Activated CD4-positive, CD25-positive, alpha-beta regulatory T cell treated with anti-CD3 and anti-CD28 coated beads, Interleukin-2, amount 50 U/mL, for 72 hours (primary cell): Measurements from ENCODE around the gene GLTP.
"Not testable (repeated sequence)": the region's sequence is repeated elsewhere in the genome, so short reads cannot be mapped to it uniquely, and the experiment has no call there.

Experiments used
- DNase-seq: peaks from one replicate; pipeline ENCODE4 v3.0.0; 2021

Gene GLTP

DNA sequence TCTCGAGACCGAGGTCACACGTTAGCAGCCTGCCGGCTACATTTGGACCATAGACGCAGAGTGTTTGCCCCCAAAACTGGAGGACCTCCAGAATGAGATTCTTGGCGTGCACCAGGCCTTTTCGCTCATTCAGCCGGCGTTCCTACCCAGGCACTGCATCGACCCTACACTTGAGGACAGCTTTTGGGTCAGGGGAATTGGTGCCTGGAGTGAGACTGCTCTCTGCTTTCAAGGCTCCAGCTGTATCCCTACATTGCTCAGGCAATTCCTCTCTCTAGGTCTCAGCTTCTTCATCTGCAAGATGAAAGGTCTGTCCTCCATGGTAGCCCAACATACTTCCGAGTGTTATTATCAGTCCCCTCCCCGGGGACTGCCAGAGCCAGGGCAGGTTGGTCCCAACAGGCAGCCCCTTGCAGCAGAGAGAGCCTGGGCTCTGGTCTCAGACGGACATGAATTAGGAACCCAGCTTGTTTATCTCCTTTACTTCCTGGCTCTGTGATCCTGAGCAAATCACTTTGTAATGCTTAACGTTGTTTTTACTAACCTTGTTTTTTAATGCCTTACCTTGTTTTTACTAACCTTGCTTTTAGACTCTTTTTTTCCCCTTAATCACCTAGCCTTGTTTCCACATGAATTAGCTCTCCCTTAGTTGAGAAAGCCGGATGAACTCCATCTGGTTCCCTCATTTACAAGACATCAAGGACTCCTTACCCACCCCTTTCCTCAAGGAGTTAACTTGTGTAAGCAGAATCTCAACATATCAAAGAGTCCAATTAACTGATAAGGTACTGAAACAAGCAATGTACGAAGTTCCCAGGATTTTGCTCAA lies 20.6 kb upstream of the GLTP start:
- DNase-seq: no peak

- DNase-seq: peak; percentile 68
These were observed 19.7 kb upstream of the GLTP start, which contains the start of gene TCHP for GRCh38 chr12:109899783-109900751. TCHP (plus strand) TSS chr12:109900274; CDS start chr12:109903027, 2,753 bp downstream.

- DNase-seq: not testable (repeated sequence)
These were observed 19.0 kb upstream of the GLTP start for GRCh38 chr12:109899345-109899744.

DNA sequence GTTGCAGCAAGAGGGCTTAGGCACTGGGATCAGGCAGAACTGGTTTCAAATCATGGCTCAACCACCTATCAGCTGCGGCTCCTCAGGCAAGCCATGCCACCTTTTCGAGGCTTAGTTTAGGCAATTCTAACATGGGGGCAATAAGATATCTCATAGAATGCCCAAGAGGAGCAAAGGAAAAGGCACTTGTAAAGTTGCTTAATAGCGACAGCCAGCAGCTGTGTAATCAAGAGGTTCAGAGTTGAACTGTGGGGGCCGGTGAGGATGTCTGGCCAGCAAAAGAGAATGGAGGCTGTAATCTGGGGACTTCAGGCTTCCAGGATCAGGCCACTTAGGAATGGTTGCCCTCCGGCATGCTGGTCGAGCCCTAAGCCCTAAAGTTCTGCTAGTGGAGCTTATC lies 16.7 kb upstream of the GLTP start:
- DNase-seq: no peak

GRCh38 chr12:109896188-109896587 lies 15.8 kb upstream of the GLTP start:
- DNase-seq: no peak

DNA sequence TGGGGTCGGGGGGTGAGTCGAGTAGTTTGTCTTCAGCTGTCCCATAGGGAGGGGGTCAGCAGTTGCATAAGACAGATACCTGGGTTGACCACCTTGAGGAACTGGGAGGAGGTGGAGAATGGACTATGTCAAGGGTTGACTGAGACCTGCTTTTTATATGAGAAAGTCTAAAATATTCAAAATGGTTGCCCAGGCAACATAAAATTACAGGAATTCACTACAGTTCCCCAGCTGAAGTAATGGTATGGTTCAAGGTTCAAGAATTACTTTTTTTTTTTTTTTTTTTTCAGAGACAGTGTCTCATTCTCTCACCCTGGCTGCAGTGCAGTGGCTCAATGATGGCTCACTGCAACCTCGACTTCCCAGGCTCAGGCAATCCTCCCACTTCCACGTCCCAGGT lies 14.6 kb upstream of the GLTP start:
- DNase-seq: no peak

- DNase-seq: no peak
These were observed 13.1 kb upstream of the GLTP start for GRCh38 chr12:109893261-109893995.

- DNase-seq: no peak
These were observed 12.4 kb upstream of the GLTP start for GRCh38 chr12:109892748-109893147.

DNA sequence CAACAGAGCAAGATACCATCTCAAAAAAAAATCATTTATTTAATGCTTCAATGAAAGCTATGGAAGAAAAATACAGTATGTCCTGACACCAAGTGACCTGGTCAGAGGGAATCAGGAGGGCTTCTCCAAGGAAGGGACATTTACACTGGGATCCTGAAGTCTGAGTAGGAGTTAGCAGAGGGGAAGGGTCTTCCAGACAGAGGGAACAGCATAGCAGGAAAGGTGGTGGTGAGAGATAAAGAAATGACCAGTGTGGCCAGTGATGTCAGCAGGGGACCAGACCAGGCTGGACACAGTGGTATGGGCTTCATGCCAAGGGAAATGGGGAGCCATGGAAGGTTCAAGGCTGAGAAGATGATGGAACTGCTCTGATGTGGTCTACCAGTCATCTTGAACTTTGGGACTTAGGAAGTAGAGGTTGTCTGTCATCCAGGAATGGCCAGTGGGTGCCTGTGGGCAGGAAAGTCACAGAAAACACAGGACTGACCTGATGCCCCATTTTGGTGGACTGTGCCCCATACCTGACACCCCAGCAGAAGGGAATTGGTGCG lies 11.9 kb upstream of the GLTP start:
- DNase-seq: no peak

GRCh38 chr12:109891731-109892130 lies 11.4 kb upstream of the GLTP start:
- not testable (repeated sequence) for DNase-seq

DNA sequence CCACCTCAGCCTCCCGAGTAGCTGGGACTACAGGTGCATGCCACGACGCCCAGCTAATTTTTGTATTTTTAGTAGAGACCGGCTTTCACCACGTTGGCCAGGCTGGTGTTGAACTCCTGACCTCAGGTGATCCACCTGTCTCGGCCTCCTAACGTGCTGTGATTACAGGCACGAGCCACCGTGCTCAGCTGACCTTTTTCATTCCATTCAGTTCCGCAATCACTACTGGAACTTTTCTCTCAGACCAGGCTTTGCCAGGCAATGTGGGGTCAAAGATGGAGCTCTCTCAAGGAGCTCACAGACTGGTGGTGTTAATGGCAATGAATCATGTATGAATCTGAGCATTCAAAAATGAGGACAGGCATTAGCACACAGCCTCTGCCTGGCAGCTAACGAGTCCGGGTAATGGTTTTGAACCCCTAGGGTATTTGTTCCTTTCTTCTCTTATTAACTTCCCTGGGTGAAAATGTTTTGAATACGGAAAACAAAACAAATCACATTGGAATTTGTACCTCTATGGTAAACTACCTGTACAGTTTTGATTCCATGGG lies 10.4 kb upstream of the GLTP start:
- DNase-seq: no peak

- no peak for DNase-seq
These were observed 8.1 kb upstream of the GLTP start for GRCh38 chr12:109888179-109889020.

- no peak for DNase-seq
These were observed 5.3 kb upstream of the GLTP start for GRCh38 chr12:109885616-109886015.

DNA sequence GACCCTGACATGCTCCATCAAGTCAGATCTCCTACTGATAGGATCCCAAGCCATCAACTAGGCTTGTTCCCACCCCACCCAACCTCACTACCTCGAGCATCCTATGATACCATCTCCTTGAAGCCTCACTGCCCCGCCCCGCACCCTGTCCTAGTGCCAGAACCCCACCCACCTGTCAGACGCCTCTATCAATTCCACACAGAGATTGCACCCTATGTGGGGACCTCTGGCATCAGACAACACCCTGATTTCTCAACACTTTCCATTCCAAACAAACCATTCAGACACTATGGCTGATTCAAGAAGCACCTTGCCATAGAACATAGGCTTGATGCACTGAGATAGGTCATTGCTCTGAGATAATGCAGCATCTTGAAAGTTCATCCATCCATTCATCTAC lies 3.1 kb upstream of the GLTP start:
- DNase-seq: no peak

DNA sequence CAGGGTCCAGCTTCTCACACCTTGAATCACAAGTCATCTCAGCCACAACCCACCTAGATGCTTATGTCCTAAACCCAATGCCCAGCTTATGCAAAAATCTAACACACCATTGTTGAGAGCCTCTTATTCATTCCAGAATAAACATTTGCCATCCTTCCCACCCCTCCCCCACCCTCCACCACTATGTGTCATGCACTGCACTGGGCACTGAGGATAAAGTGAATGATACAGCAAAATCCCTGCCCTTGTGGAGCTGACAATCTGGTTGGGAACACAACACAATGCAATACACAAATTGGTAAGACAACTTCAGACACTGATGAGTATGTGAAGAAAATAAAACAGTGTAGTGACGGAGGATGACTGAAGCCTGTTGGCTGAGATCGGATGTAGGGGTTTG lies 1.4 kb upstream of the GLTP start:
- DNase-seq: no peak

GRCh38 chr12:109880938-109881337 lies 597 bp upstream of the GLTP start:
- no peak for DNase-seq

DNA sequence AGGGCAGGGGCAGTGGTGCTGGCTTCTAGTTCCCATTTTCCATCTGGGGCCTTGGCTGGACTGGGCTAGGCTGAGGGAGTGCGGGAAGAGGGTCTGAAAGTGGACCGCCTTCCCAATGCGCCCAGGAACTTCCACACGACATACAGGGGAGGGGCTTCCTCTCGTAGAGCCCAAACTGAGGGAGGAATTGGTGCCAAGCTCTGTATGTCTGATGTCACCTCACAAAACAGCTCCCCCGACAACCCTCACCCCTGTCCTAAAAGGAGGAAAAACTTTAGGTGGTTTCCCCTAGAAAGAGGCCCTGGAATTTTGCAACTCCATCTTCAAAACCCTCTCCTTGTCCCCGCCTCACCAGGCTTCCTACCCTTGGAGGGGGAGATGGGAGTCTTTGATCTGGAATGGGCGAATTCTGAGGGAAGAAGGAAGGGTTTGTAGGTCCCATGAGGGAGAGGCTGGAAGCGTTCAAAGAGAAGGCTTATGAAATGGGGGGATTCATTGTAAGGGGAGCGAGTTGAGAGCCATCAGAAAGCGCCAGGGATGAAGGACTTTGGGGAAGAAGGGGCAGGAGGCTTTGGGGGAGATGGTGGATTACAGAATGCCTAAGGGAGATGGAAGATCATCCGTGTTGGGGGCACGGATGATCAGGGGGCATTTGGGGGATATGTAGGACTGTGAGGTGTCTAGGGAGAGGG lies 844 bp downstream of the GLTP start:
- DNase-seq: no peak

DNA sequence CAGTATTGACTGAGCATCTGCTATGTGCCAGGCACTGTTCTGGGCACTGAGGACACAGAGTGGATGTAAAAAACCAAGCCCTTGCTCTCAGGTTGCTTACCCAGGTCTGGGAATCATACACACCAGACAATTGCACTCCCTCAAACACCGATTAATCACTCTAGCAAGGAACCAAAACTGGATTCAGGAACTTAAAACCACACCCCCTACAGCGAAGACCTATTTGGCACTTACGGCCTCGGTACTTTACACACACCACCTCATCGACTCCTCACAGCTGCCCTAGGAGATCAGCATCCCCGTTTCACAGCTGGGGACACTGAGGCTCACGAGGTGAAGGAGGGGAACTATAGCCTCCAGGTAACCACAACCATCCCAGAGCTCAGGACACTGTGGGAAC lies 1.6 kb downstream of the GLTP start:
- no peak for DNase-seq

DNA sequence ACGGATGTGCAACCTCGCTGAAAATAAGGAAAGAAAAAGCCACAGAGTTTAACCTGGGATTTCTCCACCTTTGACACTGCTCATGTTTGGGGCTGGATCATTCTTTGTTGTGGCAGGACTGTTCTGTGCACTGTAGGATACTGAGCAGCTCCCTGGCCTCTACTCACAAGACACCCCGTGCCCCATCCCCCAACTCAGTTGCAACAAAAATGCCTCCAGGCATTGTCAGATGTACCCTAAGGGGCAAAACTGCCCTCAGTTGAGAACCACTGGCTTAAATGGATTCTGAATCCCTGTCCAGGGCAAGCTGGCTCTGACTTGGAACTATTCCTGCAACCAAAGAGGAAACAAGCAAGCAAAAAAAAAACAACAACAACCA lies 2.1 kb downstream of the GLTP start:
- DNase-seq: no peak

DNA sequence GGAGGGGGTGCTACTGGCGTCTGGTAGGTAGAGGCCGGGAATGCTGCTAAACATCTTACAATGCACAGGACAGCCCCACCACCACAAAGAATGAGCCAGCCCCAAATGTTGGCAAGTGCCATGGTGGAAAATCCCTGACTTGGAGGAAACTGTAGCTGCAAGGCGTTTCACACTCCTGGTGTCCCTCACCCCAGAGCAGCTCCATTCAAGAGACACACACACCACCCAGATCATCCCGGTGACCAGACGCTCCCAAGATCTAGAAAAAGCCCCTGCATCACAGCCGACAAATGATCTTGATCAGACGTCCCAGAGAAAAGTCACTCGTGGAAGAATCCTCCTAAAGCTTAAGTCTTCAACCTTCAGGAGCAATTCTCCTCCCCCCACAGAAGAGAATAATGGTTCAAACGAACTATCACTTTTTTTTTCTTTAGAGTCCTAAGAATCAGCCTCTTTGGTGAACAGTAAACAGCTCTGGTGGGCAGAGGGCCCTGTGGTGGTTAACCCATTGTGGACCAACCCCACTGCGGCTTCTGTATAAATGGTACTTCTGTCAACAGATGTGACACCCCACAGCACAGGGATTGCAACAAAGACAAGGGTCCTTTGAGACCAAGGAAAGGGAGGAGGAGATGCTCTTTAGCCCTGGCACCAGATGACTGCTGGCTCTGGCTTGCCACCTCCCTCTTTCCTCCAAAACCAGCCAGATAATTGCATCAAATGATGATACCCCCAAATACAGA lies 2.7 kb downstream of the GLTP start:
- DNase-seq: no peak
